GM12875 (cell line): Measurements from ENCODE around the gene FMNL3.
"Not testable (repeated sequence)": the region's sequence is repeated elsewhere in the genome, so short reads cannot be mapped to it uniquely, and the experiment has no call there.

ENCODE experiments used
- H3K4me3 ChIP-seq: one replicate; pipeline ENCODE4 v1.5.1; 2011; ENCODE audit warnings: low read depth, low read length, control low read depth
- TF ChIP-seq, protein P1 (sequence below): IDR thresholded peaks from 2 replicates; pipeline ENCODE4 v1.5.1; 2011; ENCODE audit warnings: low read depth, mild to moderate bottlenecking, control low read depth, inconsistent platforms, low read length, moderate library complexity, borderline replicate concordance; ENCODE audit not compliant: insufficient read depth

The FMNL3 gene

GRCh38 chr12:49744363-49744885 is 37.2 kb upstream of the FMNL3 start:
- TF ChIP-seq, protein P1, sequence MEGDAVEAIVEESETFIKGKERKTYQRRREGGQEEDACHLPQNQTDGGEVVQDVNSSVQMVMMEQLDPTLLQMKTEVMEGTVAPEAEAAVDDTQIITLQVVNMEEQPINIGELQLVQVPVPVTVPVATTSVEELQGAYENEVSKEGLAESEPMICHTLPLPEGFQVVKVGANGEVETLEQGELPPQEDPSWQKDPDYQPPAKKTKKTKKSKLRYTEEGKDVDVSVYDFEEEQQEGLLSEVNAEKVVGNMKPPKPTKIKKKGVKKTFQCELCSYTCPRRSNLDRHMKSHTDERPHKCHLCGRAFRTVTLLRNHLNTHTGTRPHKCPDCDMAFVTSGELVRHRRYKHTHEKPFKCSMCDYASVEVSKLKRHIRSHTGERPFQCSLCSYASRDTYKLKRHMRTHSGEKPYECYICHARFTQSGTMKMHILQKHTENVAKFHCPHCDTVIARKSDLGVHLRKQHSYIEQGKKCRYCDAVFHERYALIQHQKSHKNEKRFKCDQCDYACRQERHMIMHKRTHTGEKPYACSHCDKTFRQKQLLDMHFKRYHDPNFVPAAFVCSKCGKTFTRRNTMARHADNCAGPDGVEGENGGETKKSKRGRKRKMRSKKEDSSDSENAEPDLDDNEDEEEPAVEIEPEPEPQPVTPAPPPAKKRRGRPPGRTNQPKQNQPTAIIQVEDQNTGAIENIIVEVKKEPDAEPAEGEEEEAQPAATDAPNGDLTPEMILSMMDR, result no peak

DNA sequence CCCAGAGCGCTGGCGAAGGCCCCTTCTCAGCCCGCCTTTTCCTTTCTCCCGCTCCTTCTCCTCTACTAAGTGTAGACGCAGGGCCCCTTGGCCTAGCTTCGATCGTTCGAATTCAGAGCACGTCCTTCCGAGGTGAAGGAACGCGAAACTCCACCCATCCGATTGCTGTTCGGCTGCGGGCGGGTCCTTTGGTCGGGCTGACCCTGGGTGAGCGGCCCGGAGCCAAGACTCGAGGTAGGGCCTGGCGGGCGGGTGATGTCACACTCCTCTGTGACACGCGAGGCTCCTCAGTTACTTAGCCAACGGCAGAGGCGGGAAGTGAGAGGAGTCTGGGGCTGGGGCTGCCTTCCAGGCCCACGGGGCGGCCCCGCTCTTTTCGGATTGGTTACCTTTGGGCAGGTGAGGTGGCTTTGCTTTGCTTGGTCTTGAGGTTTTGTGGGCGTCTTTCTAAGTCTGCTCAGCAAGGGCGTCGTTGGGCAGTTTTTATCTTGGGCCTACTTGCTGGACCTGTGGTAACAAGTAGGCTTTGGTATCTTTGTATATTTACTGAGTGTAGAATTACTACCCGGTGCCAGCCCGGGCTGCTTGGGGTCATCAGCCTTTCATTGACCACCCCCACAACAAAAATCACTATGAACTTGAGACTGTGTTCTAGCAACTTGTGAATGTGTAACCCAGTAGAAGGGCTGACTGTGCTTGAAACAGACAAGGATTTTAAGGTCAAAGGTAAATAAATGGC is 34.8 kb upstream of the FMNL3 start:
- TF ChIP-seq, protein P1, result no peak
- peak overlapping the region; percentile 67 for H3K4me3 ChIP-seq

More at GRCh38 chr12:49744363-49744885, 37.2 kb upstream of the FMNL3 start:
- H3K4me3 ChIP-seq, result no peak overlapping the region

DNA sequence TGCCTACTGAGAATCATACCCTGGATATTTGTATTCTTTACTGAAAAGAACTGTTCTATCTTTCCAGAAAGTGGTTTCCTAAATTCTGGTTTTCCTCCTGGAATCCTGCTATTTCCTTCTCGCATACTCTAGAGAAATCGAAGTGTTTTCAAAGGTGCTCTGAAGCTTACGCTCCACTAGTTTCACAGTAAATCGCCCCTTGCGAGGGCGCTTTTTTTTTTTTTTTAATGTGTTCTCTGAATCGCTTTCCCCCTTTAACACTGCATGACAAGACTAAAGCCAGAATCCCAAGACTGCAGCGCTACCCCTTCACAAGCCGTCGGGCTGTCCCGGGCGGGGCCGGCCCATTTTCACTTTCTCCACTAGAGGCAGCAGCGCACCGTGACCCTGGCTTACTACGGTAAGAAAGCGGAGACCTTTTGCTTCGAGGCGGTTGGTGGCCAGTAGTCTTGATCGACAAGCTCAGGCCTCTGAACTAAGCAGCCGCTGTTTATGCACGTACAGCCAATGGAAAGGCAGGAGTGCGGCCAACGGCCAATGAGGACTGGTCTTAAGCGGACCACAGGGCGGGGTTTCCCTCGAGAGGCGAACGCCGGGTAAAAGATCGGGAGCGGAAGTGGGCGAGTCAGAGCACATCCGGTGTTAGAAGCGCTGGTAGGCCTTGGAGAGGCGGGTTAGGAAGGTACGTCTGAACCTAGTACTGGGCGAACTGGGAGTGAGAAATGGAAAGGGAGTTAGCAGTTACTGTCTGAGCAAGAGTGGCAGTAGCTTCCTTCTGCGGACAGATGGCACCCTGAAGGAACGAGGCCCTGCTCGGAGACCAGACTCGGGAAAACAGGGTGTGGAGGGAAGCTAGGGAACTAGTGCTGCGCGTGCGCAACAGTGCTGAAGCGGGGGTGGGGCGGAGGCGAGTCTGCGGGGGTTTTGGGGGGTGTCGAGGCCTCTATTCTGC is 34.0 kb upstream of the FMNL3 start, which contains the start of gene TMBIM6:
Gene TMBIM6 (plus strand): TSS at position 628 of the 952 bp plus-strand sequence. CDS start 10,937 bp downstream, outside the sequence.
- TF ChIP-seq, protein P1, result peak; percentile 93

GRCh38 chr12:49740277-49740676 is 33.1 kb upstream of the FMNL3 start:
- not testable (repeated sequence) for H3K4me3 ChIP-seq

More for the DNA sequence above, 34.0 kb upstream of the FMNL3 start, which contains the start of gene TMBIM6:
- peak within 1 kb of the TSS; percentile 67 for H3K4me3 ChIP-seq

DNA sequence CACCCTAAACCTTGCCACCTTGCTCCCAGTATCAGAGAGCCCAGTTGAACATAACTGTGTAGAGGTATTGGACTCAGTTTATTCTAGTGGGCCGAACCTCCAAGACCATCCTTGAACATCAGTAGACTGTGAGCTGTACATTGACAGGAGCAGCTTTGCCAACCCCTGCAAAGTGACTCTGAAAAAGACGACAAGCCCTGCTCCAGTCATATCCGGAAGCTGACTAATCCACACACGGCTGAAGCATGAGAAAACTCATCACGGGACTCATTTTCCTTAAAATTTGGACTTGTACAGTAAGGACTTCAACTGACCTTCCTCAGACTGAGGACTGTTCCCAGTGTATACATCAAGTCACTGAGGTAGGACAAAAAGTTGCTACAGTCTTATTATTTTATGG is 31.5 kb upstream of the FMNL3 start:
- H3K4me3 ChIP-seq, result not testable (repeated sequence)

GRCh38 chr12:49734900-49735299 is 27.7 kb upstream of the FMNL3 start:
- H3K4me3 ChIP-seq, result not testable (repeated sequence)

GRCh38 chr12:49733219-49734017 is 26.2 kb upstream of the FMNL3 start:
- TF ChIP-seq, protein P1, result no peak

DNA sequence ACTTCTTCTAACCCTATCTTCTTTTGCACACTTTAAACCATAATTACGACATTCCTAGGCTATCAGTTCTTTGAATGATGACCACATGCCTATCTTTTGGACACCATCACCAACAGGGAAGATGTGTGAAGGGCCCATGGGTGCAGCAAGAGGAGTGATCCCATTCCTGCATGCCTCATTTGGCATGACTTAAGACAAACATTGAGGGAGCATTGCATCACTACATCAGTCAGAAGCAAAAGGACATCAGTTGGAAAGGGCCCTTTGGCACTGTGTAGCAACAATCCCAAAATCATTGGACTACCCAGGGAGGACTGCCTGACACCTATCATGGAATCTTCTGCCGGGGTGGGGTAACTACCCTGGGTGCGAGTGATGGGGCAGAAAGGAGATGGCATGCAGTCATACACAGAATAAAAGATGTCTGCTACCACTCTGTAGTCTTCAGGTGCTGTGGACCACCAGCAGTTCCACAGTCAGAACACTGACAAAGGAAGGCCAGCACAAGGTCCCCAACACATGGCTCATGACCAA is 23.4 kb upstream of the FMNL3 start:
- TF ChIP-seq, protein P1, result no peak

More at GRCh38 chr12:49733219-49734017, 26.2 kb upstream of the FMNL3 start:
- H3K4me3 ChIP-seq, result no peak overlapping the region

More for the DNA sequence above, 23.4 kb upstream of the FMNL3 start:
- no peak overlapping the region for H3K4me3 ChIP-seq
